Stimulated activated CD4-positive, alpha-beta T cell treated with anti-CD3 and anti-CD28 coated beads, Interleukin-1b, Interleukin-23, amount 100 ng/mL, for 48 hours (primary cell): ENCODE data around the gene CRADD.
"Not testable (repeated sequence)": the region's sequence is repeated elsewhere in the genome, so short reads cannot be mapped to it uniquely, and the experiment has no call there.

Experiments used
- DNase-seq: peaks from one replicate; pipeline ENCODE4 v3.0.0-alpha.2; 2020

The CRADD gene

DNA sequence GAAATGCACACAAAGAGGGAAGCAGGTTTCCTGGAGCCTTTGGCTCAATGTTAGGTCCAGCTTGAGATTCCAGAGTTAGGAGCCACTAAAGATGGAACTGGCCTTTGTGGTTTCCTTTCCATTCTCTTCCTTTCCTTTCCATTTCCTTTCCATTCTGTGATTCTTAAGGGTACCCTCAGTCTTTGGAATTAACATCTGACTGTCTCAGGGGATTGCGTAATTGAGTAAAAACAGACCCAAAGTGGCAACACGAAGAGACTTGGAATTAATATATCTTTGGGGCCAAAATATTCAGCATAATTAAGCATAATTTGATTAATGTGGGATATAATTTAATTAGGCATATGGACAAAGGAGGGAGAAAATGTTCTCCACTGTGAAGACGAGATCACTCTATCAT, 205.6 kb downstream of the CRADD start:
- DNase-seq = no peak

- DNase-seq = no peak
Observed at GRCh38 chr12:93883436-93884154, 206.4 kb downstream of the CRADD start.

DNA sequence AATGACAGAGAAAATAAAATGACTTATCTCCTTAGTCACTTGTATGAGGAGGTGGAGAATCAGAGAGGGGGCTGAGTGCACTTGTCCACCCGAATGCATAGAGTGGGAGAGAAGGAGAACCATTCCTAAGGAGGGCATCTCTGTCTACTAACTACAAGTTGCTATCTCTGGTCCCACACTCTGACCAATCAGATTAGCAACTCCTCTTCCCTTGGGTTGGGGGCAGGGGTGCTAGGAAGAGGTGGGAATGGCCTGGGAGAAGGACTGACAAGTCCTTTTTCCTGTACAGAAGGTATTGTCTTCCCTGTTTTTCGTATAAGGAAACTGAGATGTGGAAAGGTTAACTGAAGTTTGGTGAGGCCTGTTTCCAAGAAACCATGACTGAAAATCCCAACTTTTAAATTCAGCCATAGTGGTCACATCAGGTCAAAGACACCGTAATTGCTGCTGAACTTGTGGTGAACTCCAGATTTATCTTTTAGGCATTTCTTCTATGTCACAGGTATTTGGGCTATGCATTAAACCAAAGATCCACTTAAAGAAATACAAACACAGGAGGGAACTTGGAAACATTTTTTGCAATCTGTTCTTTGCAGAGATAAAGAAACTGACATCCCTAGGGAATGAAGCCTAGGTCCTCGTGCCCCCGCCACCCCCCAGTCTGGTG, 207.8 kb downstream of the CRADD start:
- DNase-seq = no peak

- DNase-seq = not testable (repeated sequence)
Observed at GRCh38 chr12:93885973-93886532, 208.9 kb downstream of the CRADD start.

DNA sequence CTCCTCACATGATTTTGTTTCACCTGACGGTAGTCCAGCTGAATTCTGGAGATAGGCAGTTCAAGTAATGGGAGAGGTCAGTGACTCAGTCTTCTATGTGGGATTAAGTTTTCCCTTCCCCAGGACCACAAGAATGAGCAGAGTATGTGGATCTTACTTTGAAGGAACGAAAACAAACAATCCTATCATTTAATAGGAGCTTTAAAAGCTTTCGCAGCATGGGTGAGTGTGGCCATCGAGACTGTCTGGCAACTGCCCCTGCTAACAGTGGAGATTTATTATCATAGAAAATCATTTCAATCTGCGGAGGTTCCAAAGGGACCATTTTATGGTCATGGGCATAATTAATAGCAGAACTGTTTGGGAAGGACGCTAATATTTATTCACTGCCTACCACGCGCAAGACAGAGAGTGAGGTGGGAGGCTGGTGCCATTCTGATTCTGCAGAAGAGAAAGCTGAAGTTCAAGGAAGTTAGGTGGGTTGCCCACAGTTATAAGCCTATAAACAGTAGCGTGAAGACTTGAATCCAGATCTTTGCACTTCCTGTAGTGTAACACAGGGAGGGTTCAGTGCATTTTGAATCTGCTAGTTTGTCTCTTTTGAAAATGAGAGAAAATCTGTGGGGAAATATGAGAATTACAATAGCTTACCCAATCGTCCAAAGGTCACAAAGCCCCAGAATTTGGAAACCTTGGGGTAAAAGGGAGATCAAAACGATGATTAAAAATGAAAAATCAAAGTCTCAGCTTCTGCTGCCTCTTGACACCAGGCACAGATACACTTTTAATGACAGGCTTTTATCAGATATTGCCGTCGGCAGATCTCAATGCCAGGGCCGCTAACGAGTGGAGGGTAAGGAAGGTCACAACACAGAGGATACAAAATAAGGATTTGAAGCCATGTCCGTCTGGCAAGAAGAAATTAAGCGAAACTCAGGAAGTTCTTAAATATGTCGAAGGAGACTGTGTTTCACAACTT, 209.6 kb downstream of the CRADD start:
- DNase-seq = no peak

DNA sequence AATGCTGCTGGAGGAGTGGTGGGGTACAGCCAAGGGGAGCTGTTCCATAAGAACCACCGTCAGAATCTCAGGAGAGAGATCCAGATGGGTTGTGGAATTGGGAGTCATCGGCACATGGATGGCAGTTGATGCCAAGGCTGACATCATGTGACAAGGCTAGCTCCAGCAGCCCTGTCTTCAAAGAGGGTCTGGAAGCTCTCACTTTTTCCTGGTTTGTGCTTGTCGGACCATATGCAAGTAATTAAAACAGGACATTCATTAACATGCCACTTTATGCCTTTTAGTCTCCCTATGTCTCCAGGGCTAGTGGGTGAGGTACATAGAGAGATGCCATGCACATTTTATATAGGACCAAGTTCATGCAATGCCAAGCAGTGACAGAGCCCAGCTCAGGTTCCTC, 211.8 kb downstream of the CRADD start:
- DNase-seq = no peak

GRCh38 chr12:93889516-93890212, 212.5 kb downstream of the CRADD start:
- DNase-seq = no peak

GRCh38 chr12:93892423-93893268, 215.5 kb downstream of the CRADD start:
- DNase-seq = no peak

- DNase-seq = no peak
Observed at GRCh38 chr12:93894391-93895088, 217.4 kb downstream of the CRADD start.

GRCh38 chr12:93895089-93895445, 217.9 kb downstream of the CRADD start:
- no peak for DNase-seq

DNA sequence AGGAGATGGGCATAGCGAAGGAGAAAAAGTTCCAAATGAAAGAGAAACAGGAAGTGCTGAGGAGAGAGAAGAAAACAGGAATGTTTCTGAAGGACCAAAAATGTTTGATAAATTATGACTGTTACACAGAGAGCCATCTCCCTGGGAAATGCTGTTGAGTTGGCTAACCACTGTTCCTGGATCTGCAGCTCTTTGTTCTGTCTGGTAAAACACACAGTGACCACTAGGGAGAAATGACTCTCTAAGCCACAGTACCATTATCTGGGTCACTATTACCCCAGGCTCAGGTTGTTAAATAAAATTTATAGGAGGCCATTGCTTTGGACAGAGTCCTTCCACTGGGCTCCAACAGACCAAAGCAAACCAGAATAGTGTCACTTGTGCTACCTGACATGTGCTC, 219.3 kb downstream of the CRADD start:
- DNase-seq = no peak

DNA sequence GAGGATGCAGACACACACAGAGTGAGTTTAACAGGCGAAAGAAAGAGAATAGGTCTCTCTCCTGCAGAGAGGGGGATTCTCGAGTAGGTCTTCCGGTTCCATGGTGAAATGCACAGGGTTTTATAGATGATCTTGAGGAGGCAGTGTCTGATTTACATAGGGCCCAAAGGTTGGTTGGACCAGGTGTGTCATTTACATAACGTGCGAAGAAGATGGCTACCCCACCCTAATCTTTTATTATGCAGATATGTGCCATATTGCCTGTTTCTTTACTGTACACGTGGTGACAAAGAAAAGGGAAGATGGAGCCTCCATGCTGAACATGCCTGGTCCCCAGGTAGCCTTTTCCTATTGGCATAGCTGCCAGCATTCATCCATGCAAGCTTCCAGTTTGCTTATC, 219.8 kb downstream of the CRADD start:
- no peak for DNase-seq

GRCh38 chr12:93901739-93902138, 224.6 kb downstream of the CRADD start:
- no peak for DNase-seq

- DNase-seq = no peak
Observed at GRCh38 chr12:93902192-93902591, 225.0 kb downstream of the CRADD start.

- no peak for DNase-seq
Observed at GRCh38 chr12:93902736-93903562, 225.8 kb downstream of the CRADD start.

GRCh38 chr12:93904124-93904523, 226.9 kb downstream of the CRADD start:
- no peak for DNase-seq

DNA sequence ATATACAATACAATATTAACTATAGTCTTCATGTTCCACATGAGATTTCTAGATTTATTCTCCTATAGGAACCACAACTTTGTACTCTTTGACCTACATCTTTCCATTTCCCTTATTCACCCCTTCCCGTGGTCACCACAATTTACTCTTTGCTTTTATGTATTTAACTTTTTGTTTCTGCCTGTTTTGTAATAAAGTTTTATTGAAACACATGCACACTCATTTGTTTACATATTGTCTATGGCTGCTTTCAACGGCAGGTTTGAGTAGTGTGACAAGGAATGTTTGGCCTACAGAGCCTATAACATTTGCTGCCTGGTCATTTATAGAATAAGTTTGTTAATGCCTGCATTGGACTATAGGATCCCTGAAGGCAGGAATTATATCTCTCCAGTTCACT, 231.1 kb downstream of the CRADD start:
- DNase-seq = no peak

- no peak for DNase-seq
Observed at GRCh38 chr12:93908846-93909567, 231.8 kb downstream of the CRADD start.

DNA sequence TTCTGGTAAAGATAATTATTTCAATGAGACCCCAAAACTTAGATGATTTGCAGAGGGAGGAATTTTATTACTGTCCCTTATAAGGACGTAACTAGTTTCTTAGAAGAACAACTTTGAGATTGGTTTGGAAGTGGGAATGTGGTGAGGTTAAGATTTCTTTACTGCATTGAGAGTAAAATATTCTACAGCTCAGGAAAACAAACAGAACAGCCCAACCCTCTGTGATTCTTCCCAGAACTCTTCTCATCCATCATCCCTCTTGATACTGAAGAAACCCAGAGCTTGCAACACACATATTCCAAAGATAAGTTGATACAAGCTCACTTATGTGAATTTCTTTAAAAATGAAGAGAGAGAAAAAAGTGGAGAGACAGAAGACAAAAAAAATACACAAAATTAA, 234.2 kb downstream of the CRADD start:
- DNase-seq = no peak
